Erythroblast (primary cell): Measurements from ENCODE around the gene DSCAM.

Experiments
- DNase-seq, 2 experiments: peaks; one replicate each; lab custom pipeline; 2025; lab: John Stamatoyannopoulos, UW
- GATA1 ChIP-seq: IDR thresholded peaks from 2 replicates; pipeline ENCODE4 v1.6.1; 2011; ENCODE audit warnings: low read depth, mild to moderate bottlenecking, control low read depth, low read length, moderate library complexity
- POLR2A ChIP-seq: IDR thresholded peaks from 2 replicates; pipeline ENCODE4 v1.6.1; 2011; ENCODE audit warnings: mild to moderate bottlenecking, low read length

DSCAM gene

GRCh38 chr21:40553781-40554180, 293.2 kb downstream of the DSCAM start:
- DNase-seq = no peak
- TF ChIP-seq POLR2A (no peak), GATA1 (no peak)

- no peak for DNase-seq
- no peak for TF ChIP-seq GATA1
- no peak for TF ChIP-seq POLR2A
These were observed 298.9 kb downstream of the DSCAM start for GRCh38 chr21:40547906-40548513.

GRCh38 chr21:40546647-40547046, 300.3 kb downstream of the DSCAM start:
- no peak for DNase-seq
- TF ChIP-seq GATA1 = no peak
- TF ChIP-seq POLR2A = no peak

GRCh38 chr21:40540216-40540615, 306.7 kb downstream of the DSCAM start:
- DNase-seq = no peak

GRCh38 chr21:40534886-40535285, 312.1 kb downstream of the DSCAM start:
- TF ChIP-seq POLR2A (no peak), GATA1 (no peak)
- DNase-seq = no peak

More at GRCh38 chr21:40540216-40540615, 306.7 kb downstream of the DSCAM start:
- no peak for TF ChIP-seq POLR2A
- no peak for TF ChIP-seq GATA1

- TF ChIP-seq GATA1 (no peak), POLR2A (no peak)
- no peak for DNase-seq
These were observed 315.4 kb downstream of the DSCAM start for GRCh38 chr21:40531431-40532110.

GRCh38 chr21:40531016-40531415, 315.9 kb downstream of the DSCAM start:
- TF ChIP-seq GATA1 (no peak), POLR2A (no peak)
- DNase-seq = no peak

- no peak for DNase-seq
- TF ChIP-seq POLR2A (no peak), GATA1 (no peak)
These were observed 329.3 kb downstream of the DSCAM start for GRCh38 chr21:40517646-40518045.

GRCh38 chr21:40516335-40516734, 330.6 kb downstream of the DSCAM start:
- DNase-seq = no peak
- no peak for TF ChIP-seq GATA1
- TF ChIP-seq POLR2A = no peak

GRCh38 chr21:40512590-40512989, 334.4 kb downstream of the DSCAM start:
- TF ChIP-seq POLR2A = no peak
- no peak for TF ChIP-seq GATA1
- peak in 1 of 2 experiments; percentile 13 for DNase-seq

- DNase-seq = no peak
These were observed 339.0 kb downstream of the DSCAM start for GRCh38 chr21:40507978-40508377.

GRCh38 chr21:40505681-40506080, 341.3 kb downstream of the DSCAM start:
- DNase-seq = no peak
- TF ChIP-seq POLR2A = no peak
- TF ChIP-seq GATA1 = no peak

More at GRCh38 chr21:40507978-40508377, 339.0 kb downstream of the DSCAM start:
- TF ChIP-seq GATA1 (no peak), POLR2A (no peak)

GRCh38 chr21:40505244-40505643, 341.7 kb downstream of the DSCAM start:
- TF ChIP-seq POLR2A = no peak
- no peak for TF ChIP-seq GATA1

GRCh38 chr21:40504825-40505224, 342.1 kb downstream of the DSCAM start:
- no peak for DNase-seq
- TF ChIP-seq GATA1 = no peak
- no peak for TF ChIP-seq POLR2A

More at GRCh38 chr21:40505244-40505643, 341.7 kb downstream of the DSCAM start:
- no peak for DNase-seq
